Measurements from ENCODE around the gene MAP3K3.
A peak's percentile ranks its signal among the peaks of the same experiment; 100 is the strongest.

MAP3K3 gene

GRCh38 chr17:63621684-63622573 lies at the start of gene MAP3K3:
MAP3K3 (plus strand) TSS chr17:63622417; CDS start chr17:63622760, 343 bp downstream.
- Histone ChIP-seq H3K9ac (ENCODE audit: low read length) (peak within 1 kb of the TSS; percentile 22), H3K9me3 (ENCODE audit: low read length) (no peaks in the 10 kb centered on the region), H3K4me3 (ENCODE audit: low read depth in 1 of 2, low read length in 2 of 2) (peak within 1 kb of the TSS; percentile 62 to 72), H3K4me1 (ENCODE audit: insufficient read depth, low read length) (peaks cover 36% of the 10 kb centered on the region), H3K36me3 (ENCODE audit: insufficient read depth, low read length) (no peaks in the 10 kb centered on the region), H3K27ac (ENCODE audit: low read depth, low read length) (peak within 1 kb of the TSS; percentile 89), H3K27me3 (ENCODE audit: control insufficient read depth in 1 of 2, insufficient read depth in 2 of 2, low read length in 2 of 2) (no peaks in the 10 kb centered on the region)

GRCh38 chr17:63573634-63574033 lies 48.6 kb upstream of the MAP3K3 start:
- Histone ChIP-seq H3K36me3 (ENCODE audit: insufficient read depth, low read length) (no peaks in the 10 kb centered on the region), H3K4me3 (ENCODE audit: low read depth in 1 of 2, low read length in 2 of 2) (no peak overlapping the region)

GRCh38 chr17:63578027-63578768 lies 44.0 kb upstream of the MAP3K3 start:
- Histone ChIP-seq H3K27me3 (ENCODE audit: control insufficient read depth in 1 of 2, insufficient read depth in 2 of 2, low read length in 2 of 2) (no peaks in the 10 kb centered on the region), H3K9ac (ENCODE audit: low read length) (no peak overlapping the region), H3K27ac (ENCODE audit: low read depth, low read length) (no peak overlapping the region), H3K9me3 (ENCODE audit: low read length) (no peaks in the 10 kb centered on the region), H3K4me1 (ENCODE audit: insufficient read depth, low read length) (no peaks in the 10 kb centered on the region), H3K4me3 (ENCODE audit: low read depth in 1 of 2, low read length in 2 of 2) (no peak overlapping the region), H3K36me3 (ENCODE audit: insufficient read depth, low read length) (peaks cover 27% of the 10 kb centered on the region)

More at GRCh38 chr17:63573634-63574033, 48.6 kb upstream of the MAP3K3 start:
- H3K9ac ChIP-seq (ENCODE audit: low read length) = no peak overlapping the region
- H3K9me3 ChIP-seq (ENCODE audit: low read length) = no peaks in the 10 kb centered on the region
- no peaks in the 10 kb centered on the region for H3K27me3 ChIP-seq (ENCODE audit: control insufficient read depth in 1 of 2, insufficient read depth in 2 of 2, low read length in 2 of 2)
- no peaks in the 10 kb centered on the region for H3K4me1 ChIP-seq (ENCODE audit: insufficient read depth, low read length)
- no peak overlapping the region for H3K27ac ChIP-seq (ENCODE audit: low read depth, low read length)

- H3K9me3 ChIP-seq (ENCODE audit: low read length) = no peaks in the 10 kb centered on the region
- no peaks in the 10 kb centered on the region for H3K4me1 ChIP-seq (ENCODE audit: insufficient read depth, low read length)
- H3K27ac ChIP-seq (ENCODE audit: low read depth, low read length) = no peak overlapping the region
- H3K9ac ChIP-seq (ENCODE audit: low read length) = no peak overlapping the region
- peaks cover 33% of the 10 kb centered on the region for H3K36me3 ChIP-seq (ENCODE audit: insufficient read depth, low read length)
- no peak overlapping the region for H3K4me3 ChIP-seq (ENCODE audit: low read depth in 1 of 2, low read length in 2 of 2)
- H3K27me3 ChIP-seq (ENCODE audit: control insufficient read depth in 1 of 2, insufficient read depth in 2 of 2, low read length in 2 of 2) = no peaks in the 10 kb centered on the region
Observed at GRCh38 chr17:63578769-63579111, 43.5 kb upstream of the MAP3K3 start.

GRCh38 chr17:63579633-63580032 lies 42.6 kb upstream of the MAP3K3 start:
- Histone ChIP-seq H3K27ac (ENCODE audit: low read depth, low read length) (no peak overlapping the region), H3K4me1 (ENCODE audit: insufficient read depth, low read length) (no peaks in the 10 kb centered on the region), H3K9ac (ENCODE audit: low read length) (no peak overlapping the region), H3K4me3 (ENCODE audit: low read depth in 1 of 2, low read length in 2 of 2) (no peak overlapping the region), H3K27me3 (ENCODE audit: control insufficient read depth in 1 of 2, insufficient read depth in 2 of 2, low read length in 2 of 2) (no peaks in the 10 kb centered on the region), H3K36me3 (ENCODE audit: insufficient read depth, low read length) (peaks cover 37% of the 10 kb centered on the region), H3K9me3 (ENCODE audit: low read length) (no peaks in the 10 kb centered on the region)

GRCh38 chr17:63587770-63588169 lies 34.4 kb upstream of the MAP3K3 start:
- Histone ChIP-seq H3K9me3 (ENCODE audit: low read length) (no peaks in the 10 kb centered on the region), H3K27ac (ENCODE audit: low read depth, low read length) (no peak overlapping the region), H3K36me3 (ENCODE audit: insufficient read depth, low read length) (peaks cover 67% of the 10 kb centered on the region)

GRCh38 chr17:63588797-63589196 lies 33.4 kb upstream of the MAP3K3 start:
- no peak overlapping the region for H3K9ac ChIP-seq (ENCODE audit: low read length)
- no peak overlapping the region for H3K27ac ChIP-seq (ENCODE audit: low read depth, low read length)
- H3K4me1 ChIP-seq (ENCODE audit: insufficient read depth, low read length) = no peaks in the 10 kb centered on the region
- H3K27me3 ChIP-seq (ENCODE audit: control insufficient read depth in 1 of 2, insufficient read depth in 2 of 2, low read length in 2 of 2) = no peaks in the 10 kb centered on the region
- no peak overlapping the region for H3K4me3 ChIP-seq (ENCODE audit: low read depth in 1 of 2, low read length in 2 of 2)
- H3K36me3 ChIP-seq (ENCODE audit: insufficient read depth, low read length) = peaks cover 58% of the 10 kb centered on the region
- H3K9me3 ChIP-seq (ENCODE audit: low read length) = no peaks in the 10 kb centered on the region

More at GRCh38 chr17:63587770-63588169, 34.4 kb upstream of the MAP3K3 start:
- Histone ChIP-seq H3K27me3 (ENCODE audit: control insufficient read depth in 1 of 2, insufficient read depth in 2 of 2, low read length in 2 of 2) (no peaks in the 10 kb centered on the region), H3K4me3 (ENCODE audit: low read depth in 1 of 2, low read length in 2 of 2) (no peak overlapping the region), H3K4me1 (ENCODE audit: insufficient read depth, low read length) (no peaks in the 10 kb centered on the region), H3K9ac (ENCODE audit: low read length) (no peak overlapping the region)

- Histone ChIP-seq H3K27me3 (ENCODE audit: control insufficient read depth in 1 of 2, insufficient read depth in 2 of 2, low read length in 2 of 2) (no peaks in the 10 kb centered on the region), H3K36me3 (ENCODE audit: insufficient read depth, low read length) (peaks cover 54% of the 10 kb centered on the region), H3K9ac (ENCODE audit: low read length) (no peak overlapping the region), H3K27ac (ENCODE audit: low read depth, low read length) (no peak overlapping the region), H3K4me3 (ENCODE audit: low read depth in 1 of 2, low read length in 2 of 2) (no peak overlapping the region), H3K9me3 (ENCODE audit: low read length) (no peaks in the 10 kb centered on the region), H3K4me1 (ENCODE audit: insufficient read depth, low read length) (no peaks in the 10 kb centered on the region)
Observed at GRCh38 chr17:63589646-63590045, 32.6 kb upstream of the MAP3K3 start.

GRCh38 chr17:63592797-63593196 lies 29.4 kb upstream of the MAP3K3 start:
- Histone ChIP-seq H3K4me1 (ENCODE audit: insufficient read depth, low read length) (no peaks in the 10 kb centered on the region), H3K27me3 (ENCODE audit: control insufficient read depth in 1 of 2, insufficient read depth in 2 of 2, low read length in 2 of 2) (no peaks in the 10 kb centered on the region), H3K27ac (ENCODE audit: low read depth, low read length) (no peak overlapping the region), H3K36me3 (ENCODE audit: insufficient read depth, low read length) (peaks cover 39% of the 10 kb centered on the region), H3K9me3 (ENCODE audit: low read length) (no peaks in the 10 kb centered on the region), H3K4me3 (ENCODE audit: low read depth in 1 of 2, low read length in 2 of 2) (no peak overlapping the region), H3K9ac (ENCODE audit: low read length) (no peak overlapping the region)

GRCh38 chr17:63595132-63595531 lies 27.1 kb upstream of the MAP3K3 start:
- Histone ChIP-seq H3K36me3 (ENCODE audit: insufficient read depth, low read length) (peaks cover 19% of the 10 kb centered on the region), H3K27me3 (ENCODE audit: control insufficient read depth in 1 of 2, insufficient read depth in 2 of 2, low read length in 2 of 2) (no peaks in the 10 kb centered on the region), H3K4me3 (ENCODE audit: low read depth in 1 of 2, low read length in 2 of 2) (no peak overlapping the region), H3K9ac (ENCODE audit: low read length) (no peak overlapping the region), H3K9me3 (ENCODE audit: low read length) (no peaks in the 10 kb centered on the region), H3K27ac (ENCODE audit: low read depth, low read length) (no peak overlapping the region), H3K4me1 (ENCODE audit: insufficient read depth, low read length) (peaks cover 5% of the 10 kb centered on the region)

GRCh38 chr17:63596856-63597586 lies 25.2 kb upstream of the MAP3K3 start:
- Histone ChIP-seq H3K4me1 (ENCODE audit: insufficient read depth, low read length) (peaks cover 19% of the 10 kb centered on the region), H3K27ac (ENCODE audit: low read depth, low read length) (no peak overlapping the region)

More at GRCh38 chr17:63596856-63597586, 25.2 kb upstream of the MAP3K3 start:
- Histone ChIP-seq H3K9me3 (ENCODE audit: low read length) (no peaks in the 10 kb centered on the region), H3K27me3 (ENCODE audit: control insufficient read depth in 1 of 2, insufficient read depth in 2 of 2, low read length in 2 of 2) (no peaks in the 10 kb centered on the region), H3K36me3 (ENCODE audit: insufficient read depth, low read length) (peaks cover under 1% of the 10 kb centered on the region), H3K9ac (ENCODE audit: low read length) (no peak overlapping the region), H3K4me3 (ENCODE audit: low read depth in 1 of 2, low read length in 2 of 2) (no peak overlapping the region)
